H9 (cell line): ENCODE results near the gene CCDC40. TPM values are rescaled to one million over a fixed set of nuclear protein-coding genes. Genes with fewer than 3 reads are reported as not detected.

Experiments used
- DNase-seq: peaks from one replicate; pipeline ENCODE4 v3.0.0-alpha.2; 2017
- H2AFZ ChIP-seq: one replicate; pipeline ENCODE4 v1.6.1; 2013; ENCODE audit warnings: mild to moderate bottlenecking, low read length, control low read depth, moderate library complexity
- H2AK5ac ChIP-seq: 2 replicates; pipeline ENCODE4 v1.6.1; 2013; ENCODE audit warnings: low read length, control low read depth, mixed read lengths; ENCODE audit not compliant: insufficient read length
- H2BK120ac ChIP-seq: one replicate; pipeline ENCODE4 v1.6.1; 2013; ENCODE audit warnings: low read depth, mild to moderate bottlenecking, low read length, control low read depth, inconsistent platforms; ENCODE audit not compliant: poor library complexity, severe bottlenecking
- H2BK12ac ChIP-seq: 2 replicates; pipeline ENCODE4 v1.6.1; 2013; ENCODE audit warnings: low read length, control low read depth, mixed read lengths, low read depth; ENCODE audit not compliant: insufficient read length
- H2BK15ac ChIP-seq: 2 replicates; pipeline ENCODE4 v1.6.1; 2013; ENCODE audit warnings: low read depth, low read length, control low read depth
- H2BK20ac ChIP-seq: one replicate; pipeline ENCODE4 v1.6.1; 2013; ENCODE audit warnings: low read depth, mild to moderate bottlenecking, low read length, control low read depth, inconsistent platforms; ENCODE audit not compliant: poor library complexity, severe bottlenecking
- H2BK5ac ChIP-seq: 2 replicates; pipeline ENCODE4 v1.6.1; 2013; ENCODE audit warnings: low read length, control low read depth, mixed read lengths; ENCODE audit not compliant: insufficient read length
- H3K14ac ChIP-seq: 2 replicates; pipeline ENCODE4 v1.6.1; 2013; ENCODE audit warnings: low read length, control low read depth; ENCODE audit not compliant: insufficient read depth
- H3K18ac ChIP-seq: 2 replicates; pipeline ENCODE4 v1.6.1; 2013; ENCODE audit warnings: low read depth, mild to moderate bottlenecking, mixed read lengths, low read length, control low read depth; ENCODE audit not compliant: insufficient read length
- H3K23ac ChIP-seq: 2 replicates; pipeline ENCODE4 v1.6.1; 2013; ENCODE audit warnings: low read length, control low read depth, mixed read lengths, low read depth; ENCODE audit not compliant: insufficient read length
- H3K23me2 ChIP-seq: 2 replicates; pipeline ENCODE4 v1.6.1; 2013; ENCODE audit warnings: low read depth, mild to moderate bottlenecking, mixed read lengths, low read length, control low read depth; ENCODE audit not compliant: insufficient read length, poor library complexity, severe bottlenecking
- H3K27ac ChIP-seq: 2 replicates; pipeline ENCODE4 v1.5.1; 2013; ENCODE audit warnings: low read length, control low read depth, mixed read lengths, low read depth; ENCODE audit not compliant: insufficient read length
- H3K27me3 ChIP-seq: 2 replicates; pipeline ENCODE4 v1.6.1; 2013; ENCODE audit warnings: low read length, control low read depth, inconsistent platforms; ENCODE audit not compliant: insufficient read depth
- H3K4ac ChIP-seq: 2 replicates; pipeline ENCODE4 v1.6.1; 2013; ENCODE audit warnings: low read depth, mild to moderate bottlenecking, control low read depth, inconsistent platforms, low read length, moderate library complexity
- H3K4me1 ChIP-seq: 2 replicates; pipeline ENCODE4 v1.6.1; 2013; ENCODE audit warnings: low read length, control low read depth, inconsistent platforms; ENCODE audit not compliant: insufficient read depth
- H3K4me2 ChIP-seq: 2 replicates; pipeline ENCODE4 v1.6.1; 2013; ENCODE audit warnings: low read length, control low read depth, mixed read lengths; ENCODE audit not compliant: insufficient read length, insufficient read depth
- H3K56ac ChIP-seq: 2 replicates; pipeline ENCODE4 v1.6.1; 2013; ENCODE audit warnings: low read depth, mild to moderate bottlenecking, mixed read lengths, low read length, control low read depth; ENCODE audit not compliant: insufficient read length
- H3K79me1 ChIP-seq: 2 replicates; pipeline ENCODE4 v1.6.1; 2013; ENCODE audit warnings: low read depth, mild to moderate bottlenecking, moderate library complexity, low read length, control low read depth, inconsistent platforms; ENCODE audit not compliant: insufficient read depth, poor library complexity, severe bottlenecking
- H3K79me2 ChIP-seq: 2 replicates; pipeline ENCODE4 v1.6.1; 2013; ENCODE audit warnings: low read length, control low read depth, inconsistent platforms; ENCODE audit not compliant: insufficient read depth
- H3K9ac ChIP-seq: 2 replicates; pipeline ENCODE4 v1.6.1; 2013; ENCODE audit warnings: low read length, control low read depth, mixed read lengths; ENCODE audit not compliant: insufficient read length; ENCODE audit errors: extremely low read depth
- H3K9me3 ChIP-seq: one replicate; pipeline ENCODE4 v1.6.1; 2013; ENCODE audit warnings: low read depth, low read length, inconsistent platforms; ENCODE audit not compliant: control insufficient read depth
- H3T11ph ChIP-seq: one replicate; pipeline ENCODE4 v1.6.1; 2013; ENCODE audit warnings: mild to moderate bottlenecking, low read length, control low read depth, inconsistent platforms
- H4K20me1 ChIP-seq: one replicate; pipeline ENCODE4 v1.6.1; 2013; ENCODE audit not compliant: control insufficient read depth, insufficient read length, insufficient read depth
- H4K5ac ChIP-seq: 2 replicates; pipeline ENCODE4 v1.6.1; 2013; ENCODE audit warnings: low read depth, mild to moderate bottlenecking, mixed read lengths, low read length, control low read depth; ENCODE audit not compliant: insufficient read length
- H4K8ac ChIP-seq: replicated peaks from 2 replicates; pipeline ENCODE4 v1.6.1; 2013; ENCODE audit warnings: low read length, control low read depth, mixed read lengths, low read depth; ENCODE audit not compliant: insufficient read length
- H4K91ac ChIP-seq: 2 replicates; pipeline ENCODE4 v1.6.1; 2013; ENCODE audit warnings: low read depth, mild to moderate bottlenecking, moderate library complexity, mixed read lengths, low read length, control low read depth; ENCODE audit not compliant: insufficient read length
- H3K27ac Mint-ChIP-seq, 3 experiments: 2 replicates in 2 of 3; 3 replicates in 1 of 3; pipeline ENCODE4 v1.8.0; 2020 to 2021; ENCODE audit warnings: mixed read lengths in 3 of 3, mild to moderate bottlenecking in 1 of 3, moderate library complexity in 1 of 3
- H3K27me3 Mint-ChIP-seq: 2 replicates; pipeline ENCODE4 v1.8.0; 2021; ENCODE audit warnings: low read depth, mild to moderate bottlenecking, moderate library complexity, mixed read lengths
- H3K36me3 Mint-ChIP-seq, 3 experiments: 2 replicates in 2 of 3; 3 replicates in 1 of 3; pipeline ENCODE4 v1.8.0; 2020 to 2021; ENCODE audit warnings: low read depth in 3 of 3, mixed read lengths in 3 of 3; ENCODE audit not compliant: insufficient read depth in 1 of 3
- H3K4me1 Mint-ChIP-seq, 2 experiments: 2 replicates each; pipeline ENCODE4 v1.8.0; 2020; ENCODE audit warnings: mixed read lengths in 2 of 2
- H3K4me3 Mint-ChIP-seq, 2 experiments: 2 replicates in 1 of 2; 3 replicates in 1 of 2; pipeline ENCODE4 v1.8.0; 2020 to 2021; ENCODE audit warnings: mild to moderate bottlenecking in 2 of 2, mixed read lengths in 2 of 2, moderate library complexity in 1 of 2
- H3K9me3 Mint-ChIP-seq, 2 experiments: 2 replicates in 1 of 2; 3 replicates in 1 of 2; pipeline ENCODE4 v1.8.0; 2020; ENCODE audit warnings: mild to moderate bottlenecking in 2 of 2, mixed read lengths in 2 of 2, moderate library complexity in 1 of 2
- WGBS: extraction: QIAGEN DNeasy Blood & Tissue Kit; methylation state at CpG from one replicate; pipeline ENCODE4 v1.1.7; 2013; ENCODE audit warnings: missing lambda C conversion rate, low lambda C conversion rate, mixed read lengths; ENCODE audit not compliant: insufficient read length; ENCODE audit errors: extremely low coverage; 5-methylcytosine and 5-hydroxymethylcytosine counted together
- total RNA-seq: library from RNA; stranded (reverse); gene quantifications from 2 replicates; pipeline ENCODE4 v1.2.1, GENCODE V29; 2021
- TF ChIP-seq, protein P1 (sequence below): fragments of 200-600 bp; sonication (generic); conservative IDR thresholded peaks from 3 replicates; pipeline ENCODE4 v1.8.0; 2021; ENCODE audit warnings: antibody characterized with exemption, mild to moderate bottlenecking

CCDC40 gene
- total RNA-seq, 1 experiment from 2014 or later: 8.9 TPM

DNA sequence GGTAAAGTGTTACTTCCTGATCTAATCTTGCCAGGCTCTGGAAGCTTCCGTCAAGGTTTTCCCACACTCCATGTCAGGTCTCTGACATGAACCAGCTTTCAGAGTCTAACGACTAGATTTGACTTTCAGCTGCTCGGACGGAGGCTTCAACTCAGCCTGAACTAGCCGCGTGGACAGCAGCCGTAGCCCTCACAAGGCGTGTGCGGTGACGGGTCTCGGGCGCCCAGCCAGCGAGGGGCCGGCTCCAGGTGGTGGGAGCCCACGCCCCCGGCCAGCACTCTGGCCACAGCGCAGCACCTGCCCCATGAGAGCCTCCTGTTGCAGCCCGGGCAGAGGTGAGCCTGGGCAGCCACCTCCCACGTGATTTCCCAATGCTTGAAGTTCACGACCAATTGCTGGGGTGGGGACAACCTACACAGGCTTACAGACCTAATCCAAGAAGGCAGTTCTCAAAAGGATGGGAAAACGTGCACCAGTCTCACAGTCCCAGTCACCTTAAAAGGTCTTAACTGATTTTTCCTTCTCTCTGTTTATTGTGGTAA is 46.3 kb upstream of the CCDC40 start:
- H2BK15ac ChIP-seq: no peak overlapping the region
- no CpG with 5 or more reads among the region's 21 CpGs for WGBS
- H3K79me1 ChIP-seq: peaks cover 9% of the 10 kb centered on the region
- no peak overlapping the region for H3K23ac ChIP-seq
- peaks cover 47 to 61% of the 10 kb centered on the region in 2 experiments for H3K4me1 Mint-ChIP-seq
- H3K27me3 ChIP-seq: no peaks in the 10 kb centered on the region
- H3K27ac Mint-ChIP-seq: peak overlapping the region in 2 of 3 experiments; percentile 21 to 59; a peak in 2 of 7 replicates
- no peak overlapping the region for H2AK5ac ChIP-seq
- no peak overlapping the region for H3K56ac ChIP-seq
- H3K18ac ChIP-seq: no peak overlapping the region
- H3K9me3 Mint-ChIP-seq: no peaks in the 10 kb centered on the region; a peak in 1 of 5 replicates
- no peak overlapping the region for H4K8ac ChIP-seq
- no peak overlapping the region for H3K4me2 ChIP-seq
- H3K27me3 Mint-ChIP-seq: peaks cover 1% of the 10 kb centered on the region; the same call in 1 of the 2 replicates
- no peaks in the 10 kb centered on the region for H3K9me3 ChIP-seq
- peaks cover 0 to 7% (median 0%) of the 10 kb centered on the region in 3 experiments; a peak in 1 of 7 replicates for H3K36me3 Mint-ChIP-seq
- no peak overlapping the region for H3T11ph ChIP-seq
- H2BK12ac ChIP-seq: no peak overlapping the region
- no peaks in the 10 kb centered on the region for H3K23me2 ChIP-seq
- no peak overlapping the region for H3K4me3 Mint-ChIP-seq
- no peaks in the 10 kb centered on the region for H4K20me1 ChIP-seq
- H3K4ac ChIP-seq: no peak overlapping the region
- DNase-seq: no peak
- H3K4me1 ChIP-seq: peaks cover 3% of the 10 kb centered on the region; the same call in 1 of the 2 replicates
- no peak overlapping the region for H2BK20ac ChIP-seq
- H3K27ac ChIP-seq: no peak overlapping the region
- H4K5ac ChIP-seq: no peak overlapping the region
- H2AFZ ChIP-seq: no peak overlapping the region
- H2BK5ac ChIP-seq: no peak overlapping the region
- H3K9ac ChIP-seq: no peak overlapping the region
- no peak overlapping the region for H3K14ac ChIP-seq
- no peak overlapping the region for H2BK120ac ChIP-seq
- TF ChIP-seq, protein P1, sequence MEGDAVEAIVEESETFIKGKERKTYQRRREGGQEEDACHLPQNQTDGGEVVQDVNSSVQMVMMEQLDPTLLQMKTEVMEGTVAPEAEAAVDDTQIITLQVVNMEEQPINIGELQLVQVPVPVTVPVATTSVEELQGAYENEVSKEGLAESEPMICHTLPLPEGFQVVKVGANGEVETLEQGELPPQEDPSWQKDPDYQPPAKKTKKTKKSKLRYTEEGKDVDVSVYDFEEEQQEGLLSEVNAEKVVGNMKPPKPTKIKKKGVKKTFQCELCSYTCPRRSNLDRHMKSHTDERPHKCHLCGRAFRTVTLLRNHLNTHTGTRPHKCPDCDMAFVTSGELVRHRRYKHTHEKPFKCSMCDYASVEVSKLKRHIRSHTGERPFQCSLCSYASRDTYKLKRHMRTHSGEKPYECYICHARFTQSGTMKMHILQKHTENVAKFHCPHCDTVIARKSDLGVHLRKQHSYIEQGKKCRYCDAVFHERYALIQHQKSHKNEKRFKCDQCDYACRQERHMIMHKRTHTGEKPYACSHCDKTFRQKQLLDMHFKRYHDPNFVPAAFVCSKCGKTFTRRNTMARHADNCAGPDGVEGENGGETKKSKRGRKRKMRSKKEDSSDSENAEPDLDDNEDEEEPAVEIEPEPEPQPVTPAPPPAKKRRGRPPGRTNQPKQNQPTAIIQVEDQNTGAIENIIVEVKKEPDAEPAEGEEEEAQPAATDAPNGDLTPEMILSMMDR: no peak
- no peak overlapping the region for H4K91ac ChIP-seq
- H3K79me2 ChIP-seq: peaks cover 2% of the 10 kb centered on the region; the same call in 1 of the 2 replicates
